Measurements from ENCODE around the gene NFKBIZ. TPM values are rescaled to one million over a fixed set of nuclear protein-coding genes. Genes with fewer than 3 reads are reported as not detected.

Gene NFKBIZ
- total RNA-seq, 2 experiments from 2014 or later = 76.5 to 81.3 TPM

GRCh38 chr3:101842935-101843330 is 6.4 kb upstream of the NFKBIZ start:
- DNase-seq = no peak
- ChIA-PET POLR2A (interaction anchor here (1.0 to 3.0 kb wide), 2 partner anchors 13 to 16 kb away, joined by 4 to 9 read pairs; no protein-coding TSS in a partner anchor), CTCF (interaction anchor here (1.1 kb wide), 1 partner anchor 382 kb away, joined by 3 read pairs; no protein-coding TSS in a partner anchor)
- H3K27me3 Mint-ChIP-seq = no peaks in the 10 kb centered on the region
- H3K4me3 Mint-ChIP-seq = no peak overlapping the region
- peaks cover 25% of the 10 kb centered on the region for H3K36me3 Mint-ChIP-seq (ENCODE audit: low read depth)
- H3K9me3 Mint-ChIP-seq = peaks cover 4% of the 10 kb centered on the region
- peaks cover 9% of the 10 kb centered on the region for H3K4me1 Mint-ChIP-seq
- H3K27ac Mint-ChIP-seq = no peak overlapping the region

GRCh38 chr3:101845425-101845824 is 3.9 kb upstream of the NFKBIZ start:
- no peak overlapping the region for H3K4me3 Mint-ChIP-seq
- no peaks in the 10 kb centered on the region for H3K27me3 Mint-ChIP-seq
- H3K9me3 Mint-ChIP-seq = peaks cover 4% of the 10 kb centered on the region
- peaks cover 16% of the 10 kb centered on the region for H3K4me1 Mint-ChIP-seq
- H3K27ac Mint-ChIP-seq = no peak overlapping the region
- CTCF ChIA-PET = interaction anchor here (0.7 kb wide), 1 partner anchor 1531 kb away, joined by 3 read pairs; no protein-coding TSS in a partner anchor
- POLR2A ChIA-PET = interaction anchor here (13.1 kb wide), 1 partner anchor 12 kb away, joined by 374 read pairs; no protein-coding TSS in a partner anchor
- H3K36me3 Mint-ChIP-seq (ENCODE audit: low read depth) = peaks cover 29% of the 10 kb centered on the region
- DNase-seq = no peak

DNA sequence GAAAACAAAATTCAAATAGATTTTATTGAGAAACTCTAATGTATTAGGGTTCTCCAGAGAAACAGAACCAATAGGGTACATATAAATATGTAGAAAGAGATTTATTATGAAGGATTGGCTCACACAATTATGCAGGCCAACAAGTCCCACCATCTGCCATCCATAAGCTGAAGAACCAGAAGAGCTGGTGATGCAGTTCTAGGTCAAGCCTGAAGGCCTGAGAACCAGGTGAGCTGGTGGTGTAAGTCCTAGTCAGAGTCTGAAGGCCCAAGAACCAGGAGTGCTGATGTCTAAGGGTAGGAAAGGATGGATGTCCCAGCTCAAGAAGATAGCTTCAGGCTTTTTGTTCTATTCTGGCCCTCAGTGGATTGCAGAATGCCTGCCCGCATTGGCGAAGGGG is 2.6 kb upstream of the NFKBIZ start:
- Mint-ChIP-seq H3K4me3 (no peak overlapping the region), H3K9me3 (peaks cover 4% of the 10 kb centered on the region), H3K27ac (no peak overlapping the region), H3K36me3 (ENCODE audit: low read depth) (peaks cover 42% of the 10 kb centered on the region), H3K27me3 (no peaks in the 10 kb centered on the region), H3K4me1 (peaks cover 25% of the 10 kb centered on the region)
- POLR2A ChIA-PET = interaction anchor here (13.1 kb wide), 1 partner anchor 14 kb away, joined by 374 read pairs; no protein-coding TSS in a partner anchor
- CTCF ChIA-PET = interaction anchor here (0.9 kb wide), 1 partner anchor 32 kb away, joined by 3 read pairs; no protein-coding TSS in a partner anchor
- DNase-seq = no peak

DNA sequence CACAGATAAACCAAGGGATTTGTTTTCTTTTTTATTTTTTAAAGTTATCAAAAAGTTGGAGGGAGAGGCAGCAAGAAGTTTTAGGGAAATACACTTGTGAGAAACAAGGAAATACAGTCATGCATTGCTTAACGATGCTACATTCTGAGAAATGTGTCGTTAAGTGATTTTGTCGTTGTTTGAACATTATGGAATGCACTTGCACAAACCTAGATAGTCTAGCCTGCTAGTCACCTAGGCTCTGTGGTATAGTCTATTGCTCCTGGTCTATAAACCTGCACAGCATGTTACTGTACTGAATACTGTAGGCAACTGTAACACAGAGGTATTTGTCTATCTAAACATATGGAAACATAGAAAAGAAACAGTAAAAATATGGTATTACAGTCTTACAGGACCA is 2.0 kb upstream of the NFKBIZ start:
- H3K27me3 Mint-ChIP-seq = no peaks in the 10 kb centered on the region
- H3K9me3 Mint-ChIP-seq = no peaks in the 10 kb centered on the region
- peaks cover 43% of the 10 kb centered on the region for H3K36me3 Mint-ChIP-seq (ENCODE audit: low read depth)
- ChIA-PET CTCF (interaction anchor here (0.9 kb wide), 1 partner anchor 33 kb away, joined by 3 read pairs; no protein-coding TSS in a partner anchor), POLR2A (interaction anchor here (3.2 to 13.1 kb wide), 2 partner anchors 14 to 37 kb away, joined by 25 to 374 read pairs; no protein-coding TSS in a partner anchor)
- H3K27ac Mint-ChIP-seq = no peak overlapping the region
- peaks cover 28% of the 10 kb centered on the region for H3K4me1 Mint-ChIP-seq
- DNase-seq = no peak
- H3K4me3 Mint-ChIP-seq = no peak overlapping the region

DNA sequence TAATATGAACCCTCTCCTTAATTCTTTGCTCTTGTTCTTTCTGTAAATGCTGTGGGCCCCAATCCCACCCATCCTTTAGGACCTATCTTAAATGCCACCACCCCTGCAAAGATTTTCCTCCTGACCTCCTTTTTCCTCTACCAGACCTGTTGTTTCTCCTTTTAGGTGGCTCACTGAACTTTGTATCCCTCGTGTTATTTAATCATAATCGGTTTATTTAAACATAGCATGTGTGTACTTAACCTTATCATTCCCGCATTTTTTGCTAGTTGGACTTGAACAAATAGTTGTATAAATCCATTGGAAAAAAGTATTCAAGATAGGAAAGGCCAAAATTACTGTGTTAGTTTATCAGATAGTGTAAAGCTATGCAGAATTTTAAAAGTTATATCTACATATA is 988 bp upstream of the NFKBIZ start:
- DNase-seq = no peak
- H3K27ac Mint-ChIP-seq = peak overlapping the region; percentile 77
- peaks cover 49% of the 10 kb centered on the region for H3K36me3 Mint-ChIP-seq (ENCODE audit: low read depth)
- ChIA-PET CTCF (interaction anchor here (1.0 to 1.9 kb wide), 4 partner anchors 9 to 30 kb away, joined by 3 to 10 read pairs (median 4); no protein-coding TSS in a partner anchor), POLR2A (interaction anchor here (1.5 to 13.1 kb wide), 13 partner anchors 10 to 375 kb away, joined by 3 to 374 read pairs (median 19); partner anchors contain the start of gene ZBTB11)
- H3K4me1 Mint-ChIP-seq = peaks cover 38% of the 10 kb centered on the region
- H3K27me3 Mint-ChIP-seq = no peaks in the 10 kb centered on the region
- H3K4me3 Mint-ChIP-seq = peak overlapping the region; percentile 98
- H3K9me3 Mint-ChIP-seq = no peaks in the 10 kb centered on the region

- peak; percentile 69 for DNase-seq
- POLR2A ChIA-PET = interaction anchor here (0.8 to 13.1 kb wide), 43 partner anchors 8 to 1140 kb away, joined by 3 to 374 read pairs (median 6); partner anchors contain the start of genes CEP97, NXPE3, PCNP and RPL24
- H3K4me1 Mint-ChIP-seq = peaks cover 50% of the 10 kb centered on the region
- no peaks in the 10 kb centered on the region for H3K27me3 Mint-ChIP-seq
- peaks cover 59% of the 10 kb centered on the region for H3K36me3 Mint-ChIP-seq (ENCODE audit: low read depth)
- H3K9me3 Mint-ChIP-seq = no peaks in the 10 kb centered on the region
- CTCF ChIA-PET = interaction anchor here (1.0 to 1.9 kb wide), 11 partner anchors 10 to 379 kb away, joined by 3 to 17 read pairs (median 5); partner anchors contain the start of gene CEP97
- peak overlapping the region; percentile 100 for H3K27ac Mint-ChIP-seq
- H3K4me3 Mint-ChIP-seq = peak overlapping the region; percentile 98
Measured at GRCh38 chr3:101849714-101850245, 466 bp downstream of the NFKBIZ start.

DNA sequence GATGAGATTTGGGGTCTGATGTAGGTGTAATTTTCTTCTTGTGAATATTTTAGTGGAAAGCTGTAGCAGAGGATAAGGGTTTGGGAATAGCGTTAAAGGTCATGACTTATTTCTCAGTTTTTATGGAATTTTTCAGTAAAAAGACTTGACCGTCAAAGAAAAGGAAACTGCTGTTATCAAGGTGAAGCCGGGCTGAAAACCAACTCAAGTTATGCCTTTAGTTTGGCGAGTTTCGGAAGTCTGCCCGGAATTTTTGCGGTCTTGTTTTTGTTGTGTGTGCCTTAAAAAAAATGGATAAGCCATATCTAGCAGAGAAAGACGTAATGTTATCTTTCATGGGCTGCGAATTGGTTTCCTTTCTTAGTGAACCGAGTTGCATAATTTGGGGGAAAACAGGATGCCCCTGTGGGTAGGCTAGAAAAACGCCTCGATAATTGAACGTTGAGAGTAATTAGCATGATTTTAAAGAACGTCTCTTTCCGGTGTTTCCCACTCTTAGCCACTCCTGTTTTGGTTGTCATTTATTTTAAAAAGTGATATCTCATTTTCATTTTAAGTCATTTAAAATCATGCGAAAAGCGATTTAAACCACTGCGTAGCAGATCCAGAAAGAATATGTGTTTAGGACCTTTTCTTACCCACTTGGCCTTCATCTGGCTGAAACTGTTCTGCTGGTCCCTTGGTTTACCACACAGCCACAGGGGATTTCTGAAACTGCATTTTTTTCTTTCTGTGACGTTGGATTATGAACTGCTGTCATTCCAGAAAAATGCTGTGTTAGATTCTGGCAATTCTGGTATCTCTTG is 1.1 kb downstream of the NFKBIZ start:
- Mint-ChIP-seq H3K4me1 (peaks cover 56% of the 10 kb centered on the region), H3K9me3 (no peaks in the 10 kb centered on the region), H3K36me3 (ENCODE audit: low read depth) (peaks cover 66% of the 10 kb centered on the region), H3K27ac (peak overlapping the region; percentile 100), H3K4me3 (peak overlapping the region; percentile 98), H3K27me3 (no peaks in the 10 kb centered on the region)
- DNase-seq = peak; percentile 64
- POLR2A ChIA-PET = interaction anchor here (0.8 to 13.1 kb wide), 54 partner anchors 8 to 1141 kb away, joined by 3 to 374 read pairs (median 6); partner anchors contain the start of genes CEP97, NXPE3, PCNP and RPL24
- CTCF ChIA-PET = interaction anchor here (1.0 to 2.6 kb wide), 15 partner anchors 20 to 378 kb away, joined by 3 to 19 read pairs (median 5); partner anchors contain the start of gene CEP97

DNA sequence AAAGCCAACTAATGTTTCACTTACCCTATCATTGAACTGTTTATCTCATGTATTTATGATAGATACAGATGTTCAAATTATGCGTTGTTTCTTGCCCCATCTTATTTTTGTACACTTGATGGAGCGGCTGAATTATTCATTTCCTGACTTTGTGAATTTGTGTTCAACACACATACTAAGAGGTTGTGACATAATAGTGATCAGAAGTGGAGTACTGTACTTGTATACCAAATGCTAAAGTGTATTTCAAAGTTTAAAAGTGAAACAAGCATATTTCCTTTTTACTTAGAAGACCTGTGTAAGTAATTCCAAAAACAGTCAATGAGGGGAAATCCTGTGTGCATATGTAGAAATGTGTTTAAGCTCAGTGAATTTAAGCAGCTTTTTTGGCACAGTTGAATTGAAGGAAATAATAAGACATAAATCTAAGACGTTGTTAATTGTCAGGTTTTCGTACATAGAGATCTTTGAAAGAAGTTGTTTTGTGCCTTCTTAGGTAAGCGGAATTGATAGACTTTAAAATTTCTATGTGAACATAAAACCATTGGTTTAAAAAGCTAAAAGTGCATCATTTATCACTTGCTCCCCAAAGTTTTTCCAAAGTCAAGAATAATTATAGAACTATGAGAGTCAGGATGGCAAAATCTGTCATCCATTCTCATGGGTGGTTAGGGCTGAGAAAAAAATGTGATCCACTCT is 1.9 kb downstream of the NFKBIZ start:
- no peak for DNase-seq
- H3K4me1 Mint-ChIP-seq = peaks cover 60% of the 10 kb centered on the region
- H3K4me3 Mint-ChIP-seq = peak overlapping the region; percentile 98
- no peaks in the 10 kb centered on the region for H3K27me3 Mint-ChIP-seq
- ChIA-PET CTCF (interaction anchor here (0.8 to 2.6 kb wide), 9 partner anchors 21 to 378 kb away, joined by 3 to 19 read pairs (median 3); no protein-coding TSS in a partner anchor), POLR2A (interaction anchor here (0.7 to 13.1 kb wide), 29 partner anchors 9 to 378 kb away, joined by 3 to 374 read pairs (median 5); partner anchors contain the start of genes NXPE3 and PCNP)
- no peaks in the 10 kb centered on the region for H3K9me3 Mint-ChIP-seq
- peaks cover 67% of the 10 kb centered on the region for H3K36me3 Mint-ChIP-seq (ENCODE audit: low read depth)
- H3K27ac Mint-ChIP-seq = peak overlapping the region; percentile 100

- ChIA-PET CTCF (interaction anchor here (0.8 to 2.6 kb wide), 11 partner anchors 22 to 377 kb away, joined by 3 to 19 read pairs (median 3); no protein-coding TSS in a partner anchor), POLR2A (interaction anchor here (0.7 to 13.1 kb wide), 30 partner anchors 10 to 377 kb away, joined by 3 to 374 read pairs (median 5); partner anchors contain the start of genes CEP97, NXPE3 and PCNP)
- DNase-seq = no peak
- Mint-ChIP-seq H3K4me1 (peaks cover 66% of the 10 kb centered on the region), H3K9me3 (no peaks in the 10 kb centered on the region), H3K27me3 (no peaks in the 10 kb centered on the region), H3K36me3 (ENCODE audit: low read depth) (peaks cover 74% of the 10 kb centered on the region), H3K4me3 (peak overlapping the region; percentile 98), H3K27ac (peak overlapping the region; percentile 100)
Measured at GRCh38 chr3:101851850-101852714, 2.8 kb downstream of the NFKBIZ start.

- peaks cover 84% of the 10 kb centered on the region for H3K36me3 Mint-ChIP-seq (ENCODE audit: low read depth)
- H3K9me3 Mint-ChIP-seq = no peaks in the 10 kb centered on the region
- peak overlapping the region; percentile 98 for H3K4me3 Mint-ChIP-seq
- H3K27me3 Mint-ChIP-seq = no peaks in the 10 kb centered on the region
- H3K4me1 Mint-ChIP-seq = peaks cover 69% of the 10 kb centered on the region
- ChIA-PET CTCF (interaction anchor here (0.8 to 2.6 kb wide), 4 partner anchors 26 to 376 kb away, joined by 3 to 19 read pairs (median 7); no protein-coding TSS in a partner anchor), POLR2A (interaction anchor here (0.9 to 13.1 kb wide), 9 partner anchors 20 to 371 kb away, joined by 4 to 374 read pairs (median 12); partner anchors contain the start of gene CEP97)
- H3K27ac Mint-ChIP-seq = peak overlapping the region; percentile 24
- DNase-seq = no peak
Measured at GRCh38 chr3:101852983-101853840, 3.9 kb downstream of the NFKBIZ start.
